CD4-positive, alpha-beta T cell treated with Interferon gamma for 1 hour (primary cell): ENCODE measurements around the gene GFPT2.

Experiments
- DNase-seq: peaks from one replicate; pipeline ENCODE4 v3.0.0-alpha.2; 2020

GFPT2 gene

GRCh38 chr5:180332051-180332517 lies 21.1 kb downstream of the GFPT2 start:
- DNase-seq, result no peak

GRCh38 chr5:180331647-180331950 lies 21.5 kb downstream of the GFPT2 start:
- no peak for DNase-seq

GRCh38 chr5:180330810-180331646 lies 22.1 kb downstream of the GFPT2 start:
- DNase-seq, result no peak

- DNase-seq, result no peak
Measured at GRCh38 chr5:180330270-180330648, 22.9 kb downstream of the GFPT2 start.

GRCh38 chr5:180329606-180330269 lies 23.4 kb downstream of the GFPT2 start:
- DNase-seq, result no peak

GRCh38 chr5:180329138-180329435 lies 24.0 kb downstream of the GFPT2 start:
- no peak for DNase-seq

GRCh38 chr5:180328296-180329137 lies 24.6 kb downstream of the GFPT2 start:
- DNase-seq, result peak; percentile 75

GRCh38 chr5:180326989-180327565 lies 26.1 kb downstream of the GFPT2 start:
- DNase-seq, result no peak

- DNase-seq, result no peak
Measured at GRCh38 chr5:180324601-180324950, 28.6 kb downstream of the GFPT2 start.

- no peak for DNase-seq
Measured at GRCh38 chr5:180323941-180324600, 29.1 kb downstream of the GFPT2 start.

GRCh38 chr5:180323160-180323559 lies 30.0 kb downstream of the GFPT2 start:
- no peak for DNase-seq

- DNase-seq, result no peak
Measured at GRCh38 chr5:180318456-180319089, 34.6 kb downstream of the GFPT2 start.

- no peak for DNase-seq
Measured at GRCh38 chr5:180316586-180316985, 36.5 kb downstream of the GFPT2 start.

GRCh38 chr5:180315762-180316212 lies 37.3 kb downstream of the GFPT2 start:
- DNase-seq, result peak; percentile 65

GRCh38 chr5:180313677-180314505 lies 39.2 kb downstream of the GFPT2 start:
- no peak for DNase-seq

GRCh38 chr5:180311216-180311615 lies 41.9 kb downstream of the GFPT2 start:
- no peak for DNase-seq

- DNase-seq, result no peak
Measured at GRCh38 chr5:180306796-180307195, 46.3 kb downstream of the GFPT2 start.

GRCh38 chr5:180305481-180305880 lies 47.7 kb downstream of the GFPT2 start:
- no peak for DNase-seq

GRCh38 chr5:180304431-180305375 lies 48.4 kb downstream of the GFPT2 start:
- no peak for DNase-seq

- DNase-seq, result no peak
Measured at GRCh38 chr5:180304016-180304292, 49.2 kb downstream of the GFPT2 start.
